ENCODE data around the gene ITCH.

GRCh38 chr20:34315236-34315635, 47.8 kb upstream of the ITCH start:
- TF ChIP-seq CTCF (IDR thresholded peaks at IDR 0.05) = no peak
- TF ChIP-seq EP300 (IDR thresholded peaks at IDR 0.05) = no peak

Measured in ovary (tissue), 3 donors.